ENCODE data around the gene RNF223.
"Not testable (repeated sequence)": the region's sequence is repeated elsewhere in the genome, so short reads cannot be mapped to it uniquely, and the experiment has no call there.

Gene RNF223

GRCh38 chr1:1068517-1069055 is 5.5 kb downstream of the RNF223 start:
- TF ChIP-seq ELF4 (IDR thresholded peaks at IDR 0.05) (no peak), PKNOX1 (IDR thresholded peaks at IDR 0.05) (peak; percentile 69), SP1 (IDR thresholded peaks at IDR 0.05) (no peak)

GRCh38 chr1:1067860-1068516 is 6.1 kb downstream of the RNF223 start:
- TF ChIP-seq NFRKB (IDR thresholded peaks at IDR 0.05) (no peak), LEF1 (IDR thresholded peaks at IDR 0.05; ENCODE audit: borderline replicate concordance) (no peak), SP1 (IDR thresholded peaks at IDR 0.05) (no peak), CTBP1 (IDR thresholded peaks at IDR 0.05; ENCODE audit: borderline replicate concordance) (no peak), ELF4 (IDR thresholded peaks at IDR 0.05) (no peak), FOXM1 (IDR thresholded peaks at IDR 0.05; ENCODE audit: borderline replicate concordance) (no peak), SUZ12 (IDR thresholded peaks at IDR 0.05) (no peak)
- CTCF ChIA-PET = no interaction called here
- POLR2A ChIA-PET = no interaction called here
- DNase-seq (ENCODE audit: extremely low spot score) = no peak

More at GRCh38 chr1:1068517-1069055, 5.5 kb downstream of the RNF223 start:
- ChIA-PET POLR2A (interaction anchor here (1.7 kb wide), 1 partner anchor 11 kb away, joined by 6 read pairs; no protein-coding TSS in a partner anchor), CTCF (no interaction called here)
- DNase-seq (ENCODE audit: extremely low spot score) = no peak

- POLR2A ChIA-PET = no interaction called here
- TF ChIP-seq SP1 (IDR thresholded peaks at IDR 0.05) = no peak
- no peak for TF ChIP-seq FOXK2 (IDR thresholded peaks at IDR 0.05)
- no peak for TF ChIP-seq ZNF384 (IDR thresholded peaks at IDR 0.05)
- TF ChIP-seq L3MBTL2 (conservative IDR thresholded peaks at IDR 0.05) = no peak
- TF ChIP-seq LEF1 (IDR thresholded peaks at IDR 0.05; ENCODE audit: borderline replicate concordance) = no peak
- no peak for TF ChIP-seq TARDBP (IDR thresholded peaks at IDR 0.05)
- no peak for TF ChIP-seq CTBP1 (IDR thresholded peaks at IDR 0.05; ENCODE audit: borderline replicate concordance)
- no peak for TF ChIP-seq NFRKB (IDR thresholded peaks at IDR 0.05)
- TF ChIP-seq SUZ12 (IDR thresholded peaks at IDR 0.05) = no peak
- CTCF ChIA-PET = no interaction called here
Measured at GRCh38 chr1:1067284-1067859, 6.7 kb downstream of the RNF223 start.

GRCh38 chr1:1066403-1067283 is 7.5 kb downstream of the RNF223 start:
- TF ChIP-seq LEF1 (IDR thresholded peaks at IDR 0.05; ENCODE audit: borderline replicate concordance) (no peak), SUZ12 (IDR thresholded peaks at IDR 0.05) (no peak), ELF4 (IDR thresholded peaks at IDR 0.05) (no peak), ARNT (IDR thresholded peaks at IDR 0.05) (no peak), PKNOX1 (IDR thresholded peaks at IDR 0.05) (no peak), NFRKB (IDR thresholded peaks at IDR 0.05) (no peak), FOXK2 (IDR thresholded peaks at IDR 0.05) (no peak), HDGF (IDR thresholded peaks at IDR 0.05; ENCODE audit: borderline replicate concordance) (no peak), FOXM1 (IDR thresholded peaks at IDR 0.05; ENCODE audit: borderline replicate concordance) (no peak), TARDBP (IDR thresholded peaks at IDR 0.05) (no peak), CTBP1 (IDR thresholded peaks at IDR 0.05; ENCODE audit: borderline replicate concordance) (no peak), L3MBTL2 (conservative IDR thresholded peaks at IDR 0.05) (no peak), FOXA1 (IDR thresholded peaks at IDR 0.05) (no peak), BHLHE40 (IDR thresholded peaks at IDR 0.05; ENCODE audit: borderline replicate concordance) (no peak), ZNF384 (IDR thresholded peaks at IDR 0.05) (no peak), SP1 (IDR thresholded peaks at IDR 0.05) (no peak)
- CTCF ChIA-PET = no interaction called here
- POLR2A ChIA-PET = interaction anchor here (1.0 kb wide), 1 partner anchor 85 kb away, joined by 3 read pairs; the partner anchor contains the start of gene PERM1
- DNase-seq (ENCODE audit: extremely low spot score) = no peak

More at GRCh38 chr1:1067284-1067859, 6.7 kb downstream of the RNF223 start:
- no peak for DNase-seq (ENCODE audit: extremely low spot score)

GRCh38 chr1:1065940-1066304 is 8.2 kb downstream of the RNF223 start:
- POLR2A ChIA-PET = interaction anchor here (1.0 kb wide), 1 partner anchor 84 kb away, joined by 3 read pairs; the partner anchor contains the start of gene PERM1
- CTCF ChIA-PET = interaction anchor here (0.6 kb wide), 1 partner anchor 64 kb away, joined by 3 read pairs; no protein-coding TSS in a partner anchor
- DNase-seq (ENCODE audit: extremely low spot score) = not testable (repeated sequence)

- no peak for TF ChIP-seq FOXM1 (IDR thresholded peaks at IDR 0.05; ENCODE audit: borderline replicate concordance)
- TF ChIP-seq ARNT (IDR thresholded peaks at IDR 0.05) = no peak
- TF ChIP-seq ZNF384 (IDR thresholded peaks at IDR 0.05) = no peak
- TF ChIP-seq SUZ12 (IDR thresholded peaks at IDR 0.05) = no peak
- no peak for TF ChIP-seq HDGF (IDR thresholded peaks at IDR 0.05; ENCODE audit: borderline replicate concordance)
- TF ChIP-seq ELF4 (IDR thresholded peaks at IDR 0.05) = no peak
- no peak for TF ChIP-seq TARDBP (IDR thresholded peaks at IDR 0.05)
- TF ChIP-seq PKNOX1 (IDR thresholded peaks at IDR 0.05) = no peak
- no peak for TF ChIP-seq CTBP1 (IDR thresholded peaks at IDR 0.05; ENCODE audit: borderline replicate concordance)
- TF ChIP-seq FOXK2 (IDR thresholded peaks at IDR 0.05) = no peak
- no peak for TF ChIP-seq BHLHE40 (IDR thresholded peaks at IDR 0.05; ENCODE audit: borderline replicate concordance)
- TF ChIP-seq L3MBTL2 (conservative IDR thresholded peaks at IDR 0.05) = no peak
- CTCF ChIA-PET = interaction anchor here (0.6 kb wide), 1 partner anchor 65 kb away, joined by 3 read pairs; no protein-coding TSS in a partner anchor
- no peak for DNase-seq (ENCODE audit: extremely low spot score)
- POLR2A ChIA-PET = no interaction called here
Measured at GRCh38 chr1:1065265-1065939, 8.7 kb downstream of the RNF223 start.

Measured in HEK293T (cell line).